ENCODE measurements around the gene MRPL24. TPM values are rescaled to one million over a fixed set of nuclear protein-coding genes. Genes with fewer than 3 reads are reported as not detected.

Gene MRPL24
- total and polyA plus RNA-seq, 9 of the 15 experiments (the other 6 are each of a cell fraction or from before 2014, with no cell fraction given): 74.3 to 267 (median 113) TPM

DNA sequence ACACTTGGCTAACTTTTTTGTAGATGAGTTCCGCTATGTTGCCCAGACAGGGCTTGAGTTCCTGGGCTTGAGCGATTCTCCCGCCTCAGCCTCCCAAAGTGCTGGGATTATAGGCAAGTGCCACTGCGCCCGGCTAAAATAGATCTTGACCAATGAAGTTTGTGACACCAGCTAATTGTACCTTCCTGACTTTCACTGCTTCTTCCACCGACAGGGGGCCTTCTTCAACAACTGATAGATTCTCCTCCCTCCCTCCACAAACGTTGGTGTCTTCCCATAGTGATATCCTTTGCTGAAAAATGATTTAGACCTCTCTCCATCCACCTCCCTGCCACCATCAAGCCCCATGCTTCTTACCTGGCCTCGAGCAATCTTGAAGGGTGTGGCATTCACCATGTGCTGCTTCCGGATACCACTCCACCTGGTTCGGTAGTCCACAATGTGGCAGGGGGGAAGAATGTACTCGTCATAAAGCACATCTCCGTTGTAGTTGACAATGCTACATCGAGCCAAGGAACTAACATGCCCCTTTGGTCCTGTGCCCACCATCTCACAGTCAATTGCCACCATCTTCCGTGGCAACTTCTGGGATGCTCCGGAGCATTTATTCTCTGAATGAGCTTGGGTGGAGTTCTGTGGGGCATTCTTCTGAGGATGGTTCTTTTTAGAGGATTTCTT lies 14.2 kb downstream of the MRPL24 start (continued):
- TF ChIP-seq, protein P1, sequence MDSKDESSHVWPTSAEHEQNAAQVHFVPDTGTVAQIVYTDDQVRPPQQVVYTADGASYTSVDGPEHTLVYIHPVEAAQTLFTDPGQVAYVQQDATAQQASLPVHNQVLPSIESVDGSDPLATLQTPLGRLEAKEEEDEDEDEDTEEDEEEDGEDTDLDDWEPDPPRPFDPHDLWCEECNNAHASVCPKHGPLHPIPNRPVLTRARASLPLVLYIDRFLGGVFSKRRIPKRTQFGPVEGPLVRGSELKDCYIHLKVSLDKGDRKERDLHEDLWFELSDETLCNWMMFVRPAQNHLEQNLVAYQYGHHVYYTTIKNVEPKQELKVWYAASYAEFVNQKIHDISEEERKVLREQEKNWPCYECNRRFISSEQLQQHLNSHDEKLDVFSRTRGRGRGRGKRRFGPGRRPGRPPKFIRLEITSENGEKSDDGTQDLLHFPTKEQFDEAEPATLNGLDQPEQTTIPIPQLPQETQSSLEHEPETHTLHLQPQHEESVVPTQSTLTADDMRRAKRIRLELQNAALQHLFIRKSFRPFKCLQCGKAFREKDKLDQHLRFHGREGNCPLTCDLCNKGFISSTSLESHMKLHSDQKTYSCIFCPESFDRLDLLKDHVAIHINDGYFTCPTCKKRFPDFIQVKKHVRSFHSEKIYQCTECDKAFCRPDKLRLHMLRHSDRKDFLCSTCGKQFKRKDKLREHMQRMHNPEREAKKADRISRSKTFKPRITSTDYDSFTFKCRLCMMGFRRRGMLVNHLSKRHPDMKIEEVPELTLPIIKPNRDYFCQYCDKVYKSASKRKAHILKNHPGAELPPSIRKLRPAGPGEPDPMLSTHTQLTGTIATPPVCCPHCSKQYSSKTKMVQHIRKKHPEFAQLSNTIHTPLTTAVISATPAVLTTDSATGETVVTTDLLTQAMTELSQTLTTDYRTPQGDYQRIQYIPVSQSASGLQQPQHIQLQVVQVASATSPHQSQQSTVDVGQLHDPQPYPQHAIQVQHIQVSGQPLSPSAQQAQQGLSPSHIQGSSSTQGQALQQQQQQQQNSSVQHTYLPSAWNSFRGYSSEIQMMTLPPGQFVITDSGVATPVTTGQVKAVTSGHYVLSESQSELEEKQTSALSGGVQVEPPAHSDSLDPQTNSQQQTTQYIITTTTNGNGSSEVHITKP (IDR thresholded peaks at IDR 0.05; ENCODE audit: partially characterized antibody): peak; percentile 92
- TF ChIP-seq HDAC1 (IDR thresholded peaks at IDR 0.05): peak in 1 of 2 experiments; percentile 32; a peak in 1 of 4 replicates
- peak; percentile 47; the same call in 1 of the 2 replicates for TF ChIP-seq ZNF263 (CRISPR knock-in tag; IDR thresholded peaks at IDR 0.05; ENCODE audit: borderline replicate concordance)
- peak; percentile 59 for TF ChIP-seq DEAF1 (CRISPR knock-in tag; IDR thresholded peaks at IDR 0.05)
- TF ChIP-seq HES1 (IDR thresholded peaks at IDR 0.05; ENCODE audit: low read depth): no peak
- peak; percentile 39; the same call in 1 of the 2 replicates for TF ChIP-seq JUND (IDR thresholded peaks at IDR 0.05; ENCODE audit: borderline replicate concordance, low read depth, low read length)
- peak; percentile 36; the same call in 1 of the 3 replicates for TF ChIP-seq JUND (tag; IDR thresholded peaks at IDR 0.05; ENCODE audit: borderline replicate concordance, low read depth, low read length)
- TF ChIP-seq ZBTB17 (CRISPR knock-in tag; IDR thresholded peaks at IDR 0.05): no peak
- peak in 1 of 3 experiments; percentile 5 for TF ChIP-seq YY1 (IDR thresholded peaks at IDR 0.05; ENCODE audit: borderline replicate concordance in 1 of 3, control insufficient read depth in 1 of 3, extremely low read depth in 1 of 3, insufficient read depth in 3 of 3, insufficient read length in 1 of 3, insufficient replicate concordance in 2 of 3, low read depth in 1 of 3, low read length in 2 of 3)
- peak; percentile 73 for TF ChIP-seq CC2D1A (IDR thresholded peaks at IDR 0.05)
- no peak for TF ChIP-seq ZNF431 (CRISPR knock-in tag; IDR thresholded peaks at IDR 0.05)
- no peak for TF ChIP-seq NFRKB (IDR thresholded peaks at IDR 0.05; ENCODE audit: low read depth)
